ENCODE data around the gene DOK7. TPM values are rescaled to one million over a fixed set of nuclear protein-coding genes. Genes with fewer than 3 reads are reported as not detected.

Gene DOK7
- total RNA-seq, 1 donor from 2014 or later = 4.8 TPM

- Mint-ChIP-seq H3K4me1 (no peaks in the 10 kb centered on the region), H3K36me3 (peaks cover 15% of the 10 kb centered on the region), H3K4me3 (no peak overlapping the region), H3K9me3 (no peaks in the 10 kb centered on the region), H3K27me3 (ENCODE audit: low read depth) (no peaks in the 10 kb centered on the region), H3K27ac (no peak overlapping the region)
- no peak for TF ChIP-seq CTCF (IDR thresholded peaks at IDR 0.05; ENCODE audit: unreplicated experiment)
- DNase-seq (ENCODE audit: low spot score in 2 of 2, unreplicated experiment in 2 of 2) = no peak
These were observed 39.2 kb upstream of the DOK7 start for GRCh38 chr4:3423952-3424351.

- no peaks in the 10 kb centered on the region for H3K9me3 Mint-ChIP-seq
- no peaks in the 10 kb centered on the region for H3K27me3 Mint-ChIP-seq (ENCODE audit: low read depth)
- H3K4me1 Mint-ChIP-seq = no peaks in the 10 kb centered on the region
- H3K27ac Mint-ChIP-seq = no peak overlapping the region
- H3K36me3 Mint-ChIP-seq = peaks cover 20% of the 10 kb centered on the region
- DNase-seq (ENCODE audit: low spot score in 2 of 2, unreplicated experiment in 2 of 2) = no peak
- TF ChIP-seq CTCF (IDR thresholded peaks at IDR 0.05; ENCODE audit: unreplicated experiment) = no peak
- H3K4me3 Mint-ChIP-seq = no peak overlapping the region
These were observed 38.5 kb upstream of the DOK7 start for GRCh38 chr4:3424522-3425095.

- peaks cover 21% of the 10 kb centered on the region for H3K36me3 Mint-ChIP-seq
- H3K4me3 Mint-ChIP-seq = no peak overlapping the region
- no peaks in the 10 kb centered on the region for H3K27me3 Mint-ChIP-seq (ENCODE audit: low read depth)
- no peaks in the 10 kb centered on the region for H3K9me3 Mint-ChIP-seq
- no peak overlapping the region for H3K27ac Mint-ChIP-seq
- no peak for DNase-seq (ENCODE audit: low spot score in 2 of 2, unreplicated experiment in 2 of 2)
- H3K4me1 Mint-ChIP-seq = no peaks in the 10 kb centered on the region
- no peak for TF ChIP-seq CTCF (IDR thresholded peaks at IDR 0.05; ENCODE audit: unreplicated experiment)
These were observed 36.5 kb upstream of the DOK7 start for GRCh38 chr4:3426465-3427133.

GRCh38 chr4:3427134-3427476, 36.0 kb upstream of the DOK7 start:
- TF ChIP-seq CTCF (IDR thresholded peaks at IDR 0.05; ENCODE audit: unreplicated experiment) = no peak
- H3K27me3 Mint-ChIP-seq (ENCODE audit: low read depth) = no peaks in the 10 kb centered on the region
- peaks cover 21% of the 10 kb centered on the region for H3K36me3 Mint-ChIP-seq
- H3K9me3 Mint-ChIP-seq = no peaks in the 10 kb centered on the region
- H3K27ac Mint-ChIP-seq = no peak overlapping the region
- H3K4me1 Mint-ChIP-seq = no peaks in the 10 kb centered on the region
- DNase-seq (ENCODE audit: low spot score in 2 of 2, unreplicated experiment in 2 of 2) = no peak
- H3K4me3 Mint-ChIP-seq = no peak overlapping the region

- no peaks in the 10 kb centered on the region for H3K9me3 Mint-ChIP-seq
- no peak for TF ChIP-seq CTCF (IDR thresholded peaks at IDR 0.05; ENCODE audit: unreplicated experiment)
- DNase-seq (ENCODE audit: low spot score in 2 of 2, unreplicated experiment in 2 of 2) = no peak
- H3K36me3 Mint-ChIP-seq = peaks cover 18% of the 10 kb centered on the region
- H3K4me1 Mint-ChIP-seq = no peaks in the 10 kb centered on the region
- H3K27me3 Mint-ChIP-seq (ENCODE audit: low read depth) = no peaks in the 10 kb centered on the region
- no peak overlapping the region for H3K27ac Mint-ChIP-seq
- no peak overlapping the region for H3K4me3 Mint-ChIP-seq
These were observed 35.2 kb upstream of the DOK7 start for GRCh38 chr4:3427706-3428446.

All from mesothelial cell of epicardium (in vitro differentiated cells).